ENCODE data around the gene ADRA1B. TPM values are rescaled to one million over a fixed set of nuclear protein-coding genes. Genes with fewer than 3 reads are reported as not detected.

Gene ADRA1B
- total RNA-seq, 1 donor from 2014 or later, result 1.9 TPM

DNA sequence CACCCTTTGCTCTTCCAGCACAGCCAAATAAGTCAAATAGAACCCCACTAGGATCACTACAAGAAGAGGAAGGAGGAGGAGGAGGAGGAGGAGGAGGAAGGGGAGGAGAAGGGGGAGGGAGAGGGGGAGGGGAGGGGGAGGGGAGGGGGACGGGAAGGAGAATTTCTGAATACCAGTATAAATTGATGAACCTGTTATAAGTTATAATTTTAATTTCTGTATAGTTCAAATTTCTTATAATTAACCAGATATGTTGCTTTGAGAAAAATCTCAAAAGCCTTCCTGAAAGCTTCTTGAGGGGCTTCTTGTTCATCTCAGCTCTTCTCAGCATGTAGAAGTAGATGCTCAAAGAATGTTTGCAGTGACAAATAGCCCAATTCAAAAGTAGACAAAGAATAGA lies 15.0 kb upstream of the ADRA1B start:
- FAIRE-seq, result no peak
- no peaks in the 10 kb centered on the region for H3K79me2 ChIP-seq (ENCODE audit: insufficient read depth, low read length)
- no peaks in the 10 kb centered on the region for H4K20me1 ChIP-seq (ENCODE audit: insufficient read depth, low read length)
- Mint-ChIP-seq H3K27ac (ENCODE audit: unreplicated experiment) (no peak overlapping the region), H3K4me1 (ENCODE audit: low read depth, unreplicated experiment) (peaks cover 53% of the 10 kb centered on the region), H3K36me3 (ENCODE audit: low read depth, unreplicated experiment) (no peaks in the 10 kb centered on the region), H3K9me3 (ENCODE audit: unreplicated experiment) (no peaks in the 10 kb centered on the region), H3K4me3 (ENCODE audit: unreplicated experiment) (no peak overlapping the region), H3K27me3 (ENCODE audit: low read depth, unreplicated experiment) (peaks cover 5% of the 10 kb centered on the region)
- no peaks in the 10 kb centered on the region for H3K27me3 ChIP-seq (ENCODE audit: insufficient read depth, low read length)
- no peaks in the 10 kb centered on the region for H3K36me3 ChIP-seq (ENCODE audit: insufficient read depth, low read length)
- H3K4me3 ChIP-seq (ENCODE audit: insufficient read depth, low read depth, low read length), result no peak overlapping the region
- no peak for DNase-seq (ENCODE audit: low read depth)
- H3K4me1 ChIP-seq (ENCODE audit: insufficient read depth, low read length), result peaks cover 35% of the 10 kb centered on the region
- no peak overlapping the region for H3K9ac ChIP-seq (ENCODE audit: low read length)
- no peaks in the 10 kb centered on the region for H3K9me3 ChIP-seq (ENCODE audit: insufficient read depth, low read depth, low read length)
- no peak overlapping the region for H2AFZ ChIP-seq (ENCODE audit: low read depth, low read length)
- no peak overlapping the region for H3K4me2 ChIP-seq (ENCODE audit: low read length)
- TF ChIP-seq EZH2 (IDR thresholded peaks at IDR 0.05; ENCODE audit: insufficient read depth, low read length), result no peak
- TF ChIP-seq, protein P1, sequence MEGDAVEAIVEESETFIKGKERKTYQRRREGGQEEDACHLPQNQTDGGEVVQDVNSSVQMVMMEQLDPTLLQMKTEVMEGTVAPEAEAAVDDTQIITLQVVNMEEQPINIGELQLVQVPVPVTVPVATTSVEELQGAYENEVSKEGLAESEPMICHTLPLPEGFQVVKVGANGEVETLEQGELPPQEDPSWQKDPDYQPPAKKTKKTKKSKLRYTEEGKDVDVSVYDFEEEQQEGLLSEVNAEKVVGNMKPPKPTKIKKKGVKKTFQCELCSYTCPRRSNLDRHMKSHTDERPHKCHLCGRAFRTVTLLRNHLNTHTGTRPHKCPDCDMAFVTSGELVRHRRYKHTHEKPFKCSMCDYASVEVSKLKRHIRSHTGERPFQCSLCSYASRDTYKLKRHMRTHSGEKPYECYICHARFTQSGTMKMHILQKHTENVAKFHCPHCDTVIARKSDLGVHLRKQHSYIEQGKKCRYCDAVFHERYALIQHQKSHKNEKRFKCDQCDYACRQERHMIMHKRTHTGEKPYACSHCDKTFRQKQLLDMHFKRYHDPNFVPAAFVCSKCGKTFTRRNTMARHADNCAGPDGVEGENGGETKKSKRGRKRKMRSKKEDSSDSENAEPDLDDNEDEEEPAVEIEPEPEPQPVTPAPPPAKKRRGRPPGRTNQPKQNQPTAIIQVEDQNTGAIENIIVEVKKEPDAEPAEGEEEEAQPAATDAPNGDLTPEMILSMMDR (IDR thresholded peaks at IDR 0.05; ENCODE audit: insufficient read depth, low read depth, low read length), result no peak
- H3K27ac ChIP-seq (ENCODE audit: low read depth, low read length), result no peak overlapping the region

DNA sequence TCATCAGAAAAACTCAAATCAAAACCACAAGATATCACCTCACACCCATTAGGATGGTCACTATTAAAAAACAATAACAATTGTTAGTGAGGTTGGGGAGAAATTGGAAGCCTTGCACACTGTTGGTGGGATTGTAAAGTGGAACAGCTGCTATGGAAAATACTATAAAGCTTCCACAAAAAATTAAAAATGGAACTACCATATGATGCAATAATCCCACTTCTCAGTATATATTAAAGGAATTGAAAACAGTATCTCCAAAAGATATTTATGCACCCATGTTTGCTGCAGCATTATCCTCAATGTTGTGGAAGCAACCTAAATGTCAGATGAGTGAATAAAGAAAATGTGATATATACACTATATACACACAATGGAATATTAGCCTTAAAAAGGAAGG lies 14.5 kb upstream of the ADRA1B start:
- Histone ChIP-seq H3K9me3 (ENCODE audit: insufficient read depth, low read depth, low read length) (no peaks in the 10 kb centered on the region), H3K27me3 (ENCODE audit: insufficient read depth, low read length) (no peaks in the 10 kb centered on the region), H3K4me3 (ENCODE audit: insufficient read depth, low read depth, low read length) (no peak overlapping the region), H4K20me1 (ENCODE audit: insufficient read depth, low read length) (no peaks in the 10 kb centered on the region), H3K36me3 (ENCODE audit: insufficient read depth, low read length) (no peaks in the 10 kb centered on the region), H3K4me1 (ENCODE audit: insufficient read depth, low read length) (peaks cover 37% of the 10 kb centered on the region), H3K79me2 (ENCODE audit: insufficient read depth, low read length) (no peaks in the 10 kb centered on the region), H3K27ac (ENCODE audit: low read depth, low read length) (no peak overlapping the region), H3K9ac (ENCODE audit: low read length) (no peak overlapping the region), H3K4me2 (ENCODE audit: low read length) (no peak overlapping the region), H2AFZ (ENCODE audit: low read depth, low read length) (no peak overlapping the region)
- DNase-seq (ENCODE audit: low read depth), result no peak
- no peak overlapping the region for H3K27ac Mint-ChIP-seq (ENCODE audit: unreplicated experiment)
- FAIRE-seq, result no peak
- H3K27me3 Mint-ChIP-seq (ENCODE audit: low read depth, unreplicated experiment), result peaks cover under 1% of the 10 kb centered on the region
- no peaks in the 10 kb centered on the region for H3K9me3 Mint-ChIP-seq (ENCODE audit: unreplicated experiment)
- H3K4me3 Mint-ChIP-seq (ENCODE audit: unreplicated experiment), result no peak overlapping the region
- H3K36me3 Mint-ChIP-seq (ENCODE audit: low read depth, unreplicated experiment), result no peaks in the 10 kb centered on the region
- H3K4me1 Mint-ChIP-seq (ENCODE audit: low read depth, unreplicated experiment), result peaks cover 56% of the 10 kb centered on the region
- TF ChIP-seq, protein P1 (IDR thresholded peaks at IDR 0.05; ENCODE audit: insufficient read depth, low read depth, low read length), result no peak
- TF ChIP-seq EZH2 (IDR thresholded peaks at IDR 0.05; ENCODE audit: insufficient read depth, low read length), result no peak

DNA sequence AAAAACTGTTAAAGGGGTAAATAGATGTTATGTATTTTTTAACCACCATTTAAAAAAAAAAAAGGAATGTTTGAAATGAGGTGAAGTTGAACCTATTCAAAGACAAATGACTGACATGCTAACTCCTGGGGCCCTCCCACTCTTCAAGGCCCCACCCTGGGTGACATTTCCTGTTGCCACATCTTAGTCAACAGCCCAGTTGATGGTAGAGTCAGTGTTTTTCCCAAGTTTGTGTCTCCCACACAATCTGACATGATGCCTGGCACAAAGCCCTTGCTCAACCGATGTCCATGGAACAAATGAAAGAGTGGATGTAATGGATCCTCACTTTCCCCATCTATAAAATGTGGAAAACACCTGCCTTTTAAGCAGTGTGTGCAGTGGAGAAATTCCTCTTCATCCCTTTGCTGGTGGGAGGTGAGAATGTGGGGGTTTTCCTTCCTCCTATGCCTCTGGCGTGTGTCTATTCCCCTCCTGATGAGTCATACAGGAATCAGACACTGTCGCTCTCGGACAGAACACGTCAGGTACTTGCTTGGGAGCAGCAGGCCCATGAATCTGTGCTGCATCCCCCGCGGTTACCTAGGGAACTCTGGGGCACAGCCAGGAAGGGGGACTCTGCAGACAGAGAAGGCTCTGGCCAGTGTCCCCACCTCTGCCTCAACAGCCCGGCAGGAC lies 13.7 kb upstream of the ADRA1B start:
- Mint-ChIP-seq H3K36me3 (ENCODE audit: low read depth, unreplicated experiment) (no peaks in the 10 kb centered on the region), H3K9me3 (ENCODE audit: unreplicated experiment) (no peaks in the 10 kb centered on the region), H3K4me1 (ENCODE audit: low read depth, unreplicated experiment) (peaks cover 65% of the 10 kb centered on the region), H3K4me3 (ENCODE audit: unreplicated experiment) (no peak overlapping the region), H3K27ac (ENCODE audit: unreplicated experiment) (peak overlapping the region; percentile 90), H3K27me3 (ENCODE audit: low read depth, unreplicated experiment) (no peaks in the 10 kb centered on the region)
- Histone ChIP-seq H3K4me3 (ENCODE audit: insufficient read depth, low read depth, low read length) (no peak overlapping the region), H3K79me2 (ENCODE audit: insufficient read depth, low read length) (no peaks in the 10 kb centered on the region), H3K9ac (ENCODE audit: low read length) (no peak overlapping the region), H3K27ac (ENCODE audit: low read depth, low read length) (peak overlapping the region; percentile 44), H3K9me3 (ENCODE audit: insufficient read depth, low read depth, low read length) (no peaks in the 10 kb centered on the region), H3K36me3 (ENCODE audit: insufficient read depth, low read length) (no peaks in the 10 kb centered on the region), H3K27me3 (ENCODE audit: insufficient read depth, low read length) (no peaks in the 10 kb centered on the region), H4K20me1 (ENCODE audit: insufficient read depth, low read length) (no peaks in the 10 kb centered on the region), H2AFZ (ENCODE audit: low read depth, low read length) (peak overlapping the region; percentile 24), H3K4me2 (ENCODE audit: low read length) (peak overlapping the region; percentile 41), H3K4me1 (ENCODE audit: insufficient read depth, low read length) (peaks cover 45% of the 10 kb centered on the region)
- TF ChIP-seq EZH2 (IDR thresholded peaks at IDR 0.05; ENCODE audit: insufficient read depth, low read length), result no peak
- TF ChIP-seq, protein P1 (IDR thresholded peaks at IDR 0.05; ENCODE audit: insufficient read depth, low read depth, low read length), result no peak
- no peak for FAIRE-seq
- DNase-seq (ENCODE audit: low read depth), result peak; percentile 82
